ENCODE measurements around the gene RNMT.
A peak's percentile ranks its signal among the peaks of the same experiment; 100 is the strongest.

The RNMT gene

GRCh38 chr18:13715330-13715729 is 11.1 kb upstream of the RNMT start:
- no peak overlapping the region for H3K4me3 ChIP-seq (replicated peaks in 1 of 2; ENCODE audit: low read depth in 2 of 2, low read length in 2 of 2)
- DNase-seq (ENCODE audit: low read depth in 2 of 2) = no peak
- no peak for TF ChIP-seq CTCF (IDR thresholded peaks at IDR 0.05; ENCODE audit: low read depth, low read length)

GRCh38 chr18:13716916-13717315 is 9.6 kb upstream of the RNMT start:
- no peak for DNase-seq (ENCODE audit: low read depth in 2 of 2)
- TF ChIP-seq CTCF (IDR thresholded peaks at IDR 0.05; ENCODE audit: low read depth, low read length) = no peak
- H3K4me3 ChIP-seq (replicated peaks in 1 of 2; ENCODE audit: low read depth in 2 of 2, low read length in 2 of 2) = no peak overlapping the region

GRCh38 chr18:13720123-13720522 is 6.3 kb upstream of the RNMT start:
- no peak for TF ChIP-seq CTCF (IDR thresholded peaks at IDR 0.05; ENCODE audit: low read depth, low read length)
- no peak for DNase-seq (ENCODE audit: low read depth in 2 of 2)

GRCh38 chr18:13720847-13721246 is 5.6 kb upstream of the RNMT start:
- no peak for DNase-seq (ENCODE audit: low read depth in 2 of 2)
- TF ChIP-seq CTCF (IDR thresholded peaks at IDR 0.05; ENCODE audit: low read depth, low read length) = no peak

More at GRCh38 chr18:13720123-13720522, 6.3 kb upstream of the RNMT start:
- no peak overlapping the region for H3K4me3 ChIP-seq (replicated peaks in 1 of 2; ENCODE audit: low read depth in 2 of 2, low read length in 2 of 2)

GRCh38 chr18:13725566-13726231 is 774 bp upstream of the RNMT start:
- H3K4me3 ChIP-seq (replicated peaks in 1 of 2; ENCODE audit: low read depth in 2 of 2, low read length in 2 of 2) = peak overlapping the region; percentile 89 to 98
- TF ChIP-seq CTCF (IDR thresholded peaks at IDR 0.05; ENCODE audit: low read depth, low read length) = no peak
- DNase-seq (ENCODE audit: low read depth in 2 of 2) = peak; percentile 12 to 14

More at GRCh38 chr18:13720847-13721246, 5.6 kb upstream of the RNMT start:
- no peak overlapping the region for H3K4me3 ChIP-seq (replicated peaks in 1 of 2; ENCODE audit: low read depth in 2 of 2, low read length in 2 of 2)

GRCh38 chr18:13726972-13727331 is 479 bp downstream of the RNMT start:
- DNase-seq (ENCODE audit: low read depth in 2 of 2) = peak; percentile 61 to 71
- H3K4me3 ChIP-seq (replicated peaks in 1 of 2; ENCODE audit: low read depth in 2 of 2, low read length in 2 of 2) = peak overlapping the region; percentile 89 to 98
- TF ChIP-seq CTCF (IDR thresholded peaks at IDR 0.05; ENCODE audit: low read depth, low read length) = no peak

GRCh38 chr18:13730481-13730880 is 4.0 kb downstream of the RNMT start:
- no peak for DNase-seq (ENCODE audit: low read depth in 2 of 2)
- H3K4me3 ChIP-seq (replicated peaks in 1 of 2; ENCODE audit: low read depth in 2 of 2, low read length in 2 of 2) = no peak overlapping the region
- TF ChIP-seq CTCF (IDR thresholded peaks at IDR 0.05; ENCODE audit: low read depth, low read length) = no peak
